K562 (cell line): ENCODE measurements around the gene SP6. TPM values are rescaled to one million over a fixed set of nuclear protein-coding genes. Genes with fewer than 3 reads are reported as not detected.

ENCODE experiments used
- DEAF1 ChIP-seq: fragments of 450-650 bp; formaldehyde crosslinking; IDR thresholded peaks from 2 replicates; pipeline ENCODE4 v1.4.0; 2020; ENCODE audit warnings: mild to moderate bottlenecking, moderate library complexity
- GMEB1 ChIP-seq: fragments of 250-450 bp; sonication (Bioruptor Pico); IDR thresholded peaks from 2 replicates; pipeline ENCODE4 v1.4.0; 2020; ENCODE audit warnings: mild to moderate bottlenecking
- HMG20A ChIP-seq: fragments of 450-650 bp; formaldehyde crosslinking; conservative IDR thresholded peaks from 2 replicates; pipeline ENCODE4 v1.4.0; 2020; ENCODE audit warnings: mild to moderate bottlenecking, mixed read lengths
- KLF16 ChIP-seq: IDR thresholded peaks from 2 replicates; pipeline ENCODE4 v1.6.1; 2016; ENCODE audit warnings: antibody characterized with exemption
- SMARCA5 ChIP-seq: fragments of 450-650 bp; IDR thresholded peaks from 2 replicates; pipeline ENCODE4 v1.6.1; 2016
- SRSF7 ChIP-seq: fragments of 200-400 bp; formaldehyde crosslinking; optimal IDR thresholded peaks from 2 replicates; pipeline ENCODE3; 2017; ENCODE audit warnings: mild to moderate bottlenecking, low read depth, low read length
- ZBTB11 ChIP-seq, 3 experiments: fragments of 200-800 bp in 1 of 3; fragments of 250-450 bp in 1 of 3; fragments of 450-650 bp in 1 of 3; sonication (Bioruptor Pico) in 1 of 3; sonication (Bioruptor generic) in 1 of 3; formaldehyde crosslinking in 1 of 3; IDR thresholded peaks; 2 replicates each; pipeline versions ENCODE4 v1.6.1 to v1.8.0; 2016 to 2022; ENCODE audit warnings: mild to moderate bottlenecking in 2 of 3, missing genetic modification characterization in 2 of 3, missing compliant biosample characterization in 1 of 3, moderate library complexity in 1 of 3
- ZBTB49 ChIP-seq: sonication (generic); formaldehyde crosslinking; IDR thresholded peaks from 2 replicates; pipeline ENCODE4 v1.8.0; 2022; ENCODE audit warnings: missing genetic modification reagents, mild to moderate bottlenecking, borderline replicate concordance
- ZNF134 ChIP-seq: fragments of 250-450 bp; sonication (Bioruptor Pico); conservative IDR thresholded peaks from 2 replicates; pipeline ENCODE4 v1.4.0; 2020
- ZNF165 ChIP-seq: fragments of 250-450 bp; sonication (Bioruptor Pico); IDR thresholded peaks from 2 replicates; pipeline ENCODE4 v1.4.0; 2020; ENCODE audit warnings: borderline replicate concordance
- ZNF609 ChIP-seq: sonication (generic); formaldehyde crosslinking; IDR thresholded peaks from 2 replicates; pipeline ENCODE4 v1.8.1; 2023; ENCODE audit warnings: missing genetic modification reagents, mild to moderate bottlenecking, borderline replicate concordance
- ZNF696 ChIP-seq: fragments of 250-450 bp; sonication (Bioruptor Pico); conservative IDR thresholded peaks from 2 replicates; pipeline ENCODE4 v1.4.0; 2020; ENCODE audit warnings: mild to moderate bottlenecking, moderate library complexity
- ZNF785 ChIP-seq: fragments of 250-450 bp; sonication (Bioruptor Pico); IDR thresholded peaks from 2 replicates; pipeline ENCODE4 v1.4.0; 2020; ENCODE audit warnings: mild to moderate bottlenecking
- polyA plus RNA-seq, 8 experiments: library from polyadenylated mRNA; depleted of rRNA in 4 of 8; stranded (reverse) in 5 of 8; unstranded in 3 of 8; fragments of >200 nt; fragmentation: Nextera tagmentation in 2 of 8; fragmentation: Illumina TruSeq in 1 of 8; extraction: Ambion mirVana in 2 of 8; extraction: Trizol in 1 of 8; gene quantifications; 2 replicates each; pipeline versions ENCODE4 v1.2.1 to v1.2.3, GENCODE V29; 2011 to 2014; ENCODE audit warnings: inconsistent platforms in 1 of 8, missing spikeins in 1 of 8
- total RNA-seq, 7 experiments: library from RNA; depleted of rRNA in 6 of 7; stranded (reverse); fragments of >200 nt in 6 of 7; fragmentation: Illumina TruSeq in 2 of 7; extraction: Trizol in 2 of 7; gene quantifications; 2 replicates each; pipeline versions ENCODE4 v1.2.1 to v1.2.3, GENCODE V29; 2011 to 2021; ENCODE audit warnings: low replicate concordance in 1 of 7

The SP6 gene
- total and polyA plus RNA-seq, 9 of the 15 experiments (the other 6 are each of a cell fraction or from before 2014, with no cell fraction given): 0.11 to 7.9 (median 2.2) TPM

GRCh38 chr17:47879028-47879585, 28.1 kb upstream of the SP6 start (continued):
- TF ChIP-seq ZNF696 (CRISPR knock-in tag): no peak
- TF ChIP-seq KLF16: no peak
- peak in 1 of 3 experiments; percentile 26; a peak in 1 of 6 replicates for TF ChIP-seq ZBTB11 (CRISPR knock-in tag; IDR thresholded peaks at IDR 0.05)
- no peak for TF ChIP-seq ZNF165
- TF ChIP-seq DEAF1: no peak
- no peak for TF ChIP-seq ZBTB49 (CRISPR knock-in tag)
- no peak for TF ChIP-seq ZNF134 (CRISPR knock-in tag)
- no peak for TF ChIP-seq ZNF609 (CRISPR knock-in tag)
- no peak for TF ChIP-seq HMG20A (CRISPR knock-in tag)
- TF ChIP-seq SRSF7: no peak
- TF ChIP-seq GMEB1 (CRISPR knock-in tag): no peak
- TF ChIP-seq SMARCA5: no peak
- TF ChIP-seq ZNF785: no peak
